ENCODE results near the gene PRSS27.

PRSS27 gene

GRCh38 chr16:2699791-2700600 lies 20.0 kb downstream of the PRSS27 start:
- no peaks in the 10 kb centered on the region for H3K79me2 ChIP-seq (ENCODE audit: insufficient read depth, low read length)
- H3K4me3 ChIP-seq (ENCODE audit: low read depth, low read length, poor library complexity, severe bottlenecking), result no peak overlapping the region
- no peak overlapping the region for H2AFZ ChIP-seq (ENCODE audit: low read length)
- TF ChIP-seq CTCF (IDR thresholded peaks at IDR 0.05; ENCODE audit: low read length) (no peak), EZH2 (IDR thresholded peaks at IDR 0.05; ENCODE audit: borderline replicate concordance, low read length) (no peak)
- no peaks in the 10 kb centered on the region for H3K4me1 ChIP-seq (ENCODE audit: insufficient read depth, low read length, severe bottlenecking)
- no peaks in the 10 kb centered on the region for H3K27me3 ChIP-seq (ENCODE audit: insufficient read depth, low read length)
- H3K36me3 ChIP-seq (ENCODE audit: insufficient read depth, low read length), result peaks cover 21% of the 10 kb centered on the region; the same call in 1 of the 2 replicates
- H3K9me2 ChIP-seq (ENCODE audit: low read depth, low read length), result no peaks in the 10 kb centered on the region
- H3K27ac ChIP-seq (ENCODE audit: low read depth, low read length, poor library complexity, severe bottlenecking), result no peak overlapping the region
- H4K20me1 ChIP-seq (ENCODE audit: insufficient read depth, low read length), result no peaks in the 10 kb centered on the region
- H3F3A ChIP-seq (ENCODE audit: insufficient read depth, low read length), result no peaks in the 10 kb centered on the region
- no peak overlapping the region for H3K4me2 ChIP-seq (ENCODE audit: low read length)
- no peaks in the 10 kb centered on the region for H3K9me3 ChIP-seq (ENCODE audit: low read length)
- no peak overlapping the region for H3K9ac ChIP-seq (ENCODE audit: low read length)

GRCh38 chr16:2698965-2699750 lies 20.9 kb downstream of the PRSS27 start:
- no peaks in the 10 kb centered on the region for H3K79me2 ChIP-seq (ENCODE audit: insufficient read depth, low read length)
- no peaks in the 10 kb centered on the region for H3K27me3 ChIP-seq (ENCODE audit: insufficient read depth, low read length)
- H3K4me2 ChIP-seq (ENCODE audit: low read length), result no peak overlapping the region
- no peaks in the 10 kb centered on the region for H3K4me1 ChIP-seq (ENCODE audit: insufficient read depth, low read length, severe bottlenecking)
- H3K4me3 ChIP-seq (ENCODE audit: low read depth, low read length, poor library complexity, severe bottlenecking), result no peak overlapping the region
- no peak overlapping the region for H2AFZ ChIP-seq (ENCODE audit: low read length)
- no peaks in the 10 kb centered on the region for H4K20me1 ChIP-seq (ENCODE audit: insufficient read depth, low read length)
- TF ChIP-seq EZH2 (IDR thresholded peaks at IDR 0.05; ENCODE audit: borderline replicate concordance, low read length) (no peak), CTCF (IDR thresholded peaks at IDR 0.05; ENCODE audit: low read length) (no peak)
- H3K36me3 ChIP-seq (ENCODE audit: insufficient read depth, low read length), result peaks cover 21% of the 10 kb centered on the region; the same call in 1 of the 2 replicates
- H3K9me3 ChIP-seq (ENCODE audit: low read length), result no peaks in the 10 kb centered on the region
- no peak overlapping the region for H3K27ac ChIP-seq (ENCODE audit: low read depth, low read length, poor library complexity, severe bottlenecking)
- H3K9ac ChIP-seq (ENCODE audit: low read length), result no peak overlapping the region
- H3F3A ChIP-seq (ENCODE audit: insufficient read depth, low read length), result no peaks in the 10 kb centered on the region
- H3K9me2 ChIP-seq (ENCODE audit: low read depth, low read length), result no peaks in the 10 kb centered on the region

GRCh38 chr16:2698103-2698870 lies 21.7 kb downstream of the PRSS27 start:
- TF ChIP-seq EZH2 (IDR thresholded peaks at IDR 0.05; ENCODE audit: borderline replicate concordance, low read length) (no peak), CTCF (IDR thresholded peaks at IDR 0.05; ENCODE audit: low read length) (no peak)
- H3K79me2 ChIP-seq (ENCODE audit: insufficient read depth, low read length), result no peaks in the 10 kb centered on the region
- no peaks in the 10 kb centered on the region for H4K20me1 ChIP-seq (ENCODE audit: insufficient read depth, low read length)
- H3K4me1 ChIP-seq (ENCODE audit: insufficient read depth, low read length, severe bottlenecking), result peaks cover 4% of the 10 kb centered on the region
- H3K36me3 ChIP-seq (ENCODE audit: insufficient read depth, low read length), result peaks cover 21% of the 10 kb centered on the region; the same call in 1 of the 2 replicates
- no peaks in the 10 kb centered on the region for H3K27me3 ChIP-seq (ENCODE audit: insufficient read depth, low read length)
- no peaks in the 10 kb centered on the region for H3F3A ChIP-seq (ENCODE audit: insufficient read depth, low read length)
- H3K4me3 ChIP-seq (ENCODE audit: low read depth, low read length, poor library complexity, severe bottlenecking), result no peak overlapping the region
- H3K27ac ChIP-seq (ENCODE audit: low read depth, low read length, poor library complexity, severe bottlenecking), result no peak overlapping the region
- H3K9ac ChIP-seq (ENCODE audit: low read length), result no peak overlapping the region
- no peaks in the 10 kb centered on the region for H3K9me3 ChIP-seq (ENCODE audit: low read length)
- no peak overlapping the region for H2AFZ ChIP-seq (ENCODE audit: low read length)
- H3K4me2 ChIP-seq (ENCODE audit: low read length), result no peak overlapping the region
- no peaks in the 10 kb centered on the region for H3K9me2 ChIP-seq (ENCODE audit: low read depth, low read length)
